ENCODE measurements around the gene JMY.
"Not testable (repeated sequence)": the region's sequence is repeated elsewhere in the genome, so short reads cannot be mapped to it uniquely, and the experiment has no call there.

JMY gene

DNA sequence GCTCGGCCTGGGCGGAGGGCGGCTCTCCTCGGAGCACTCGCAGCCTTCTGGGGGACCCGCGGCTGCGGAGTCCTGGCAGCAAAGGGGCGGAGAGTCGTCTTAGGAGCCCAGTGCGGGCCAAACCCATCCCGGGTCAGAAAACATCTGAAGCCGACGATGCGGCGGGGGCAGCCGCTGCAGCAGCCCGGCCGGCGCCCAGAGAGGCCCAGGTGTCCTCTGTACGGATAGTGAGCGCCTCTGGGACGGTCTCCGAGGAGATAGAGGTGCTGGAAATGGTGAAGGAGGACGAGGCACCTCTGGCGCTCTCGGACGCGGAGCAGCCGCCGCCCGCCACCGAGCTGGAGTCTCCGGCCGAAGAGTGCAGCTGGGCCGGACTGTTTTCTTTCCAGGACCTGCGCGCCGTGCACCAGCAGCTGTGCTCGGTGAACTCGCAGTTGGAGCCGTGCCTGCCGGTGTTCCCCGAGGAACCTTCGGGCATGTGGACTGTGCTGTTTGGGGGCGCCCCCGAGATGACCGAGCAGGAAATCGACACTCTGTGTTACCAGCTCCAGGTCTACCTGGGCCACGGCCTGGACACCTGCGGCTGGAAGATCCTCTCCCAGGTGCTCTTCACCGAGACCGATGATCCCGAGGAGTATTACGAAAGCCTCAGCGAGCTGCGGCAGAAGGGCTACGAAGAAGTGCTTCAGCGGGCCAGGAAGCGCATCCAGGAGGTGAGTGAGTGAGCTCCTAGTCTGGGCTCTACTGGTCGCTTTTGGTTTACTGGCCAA, 1.2 kb downstream of the JMY start:
- in situ Hi-C loops (cut with HindIII; ENCODE audit: low sequenced_read_pairs), result no loop called here

GRCh38 chr5:79237740-79238560, 2.0 kb downstream of the JMY start:
- in situ Hi-C loops (cut with HindIII; ENCODE audit: low sequenced_read_pairs), result no loop called here

GRCh38 chr5:79240561-79240960, 4.6 kb downstream of the JMY start:
- in situ Hi-C loops (cut with HindIII; ENCODE audit: low sequenced_read_pairs), result no loop called here

- in situ Hi-C loops (cut with HindIII; ENCODE audit: low sequenced_read_pairs), result no loop called here
Measured at GRCh38 chr5:79241535-79241979, 5.6 kb downstream of the JMY start.

DNA sequence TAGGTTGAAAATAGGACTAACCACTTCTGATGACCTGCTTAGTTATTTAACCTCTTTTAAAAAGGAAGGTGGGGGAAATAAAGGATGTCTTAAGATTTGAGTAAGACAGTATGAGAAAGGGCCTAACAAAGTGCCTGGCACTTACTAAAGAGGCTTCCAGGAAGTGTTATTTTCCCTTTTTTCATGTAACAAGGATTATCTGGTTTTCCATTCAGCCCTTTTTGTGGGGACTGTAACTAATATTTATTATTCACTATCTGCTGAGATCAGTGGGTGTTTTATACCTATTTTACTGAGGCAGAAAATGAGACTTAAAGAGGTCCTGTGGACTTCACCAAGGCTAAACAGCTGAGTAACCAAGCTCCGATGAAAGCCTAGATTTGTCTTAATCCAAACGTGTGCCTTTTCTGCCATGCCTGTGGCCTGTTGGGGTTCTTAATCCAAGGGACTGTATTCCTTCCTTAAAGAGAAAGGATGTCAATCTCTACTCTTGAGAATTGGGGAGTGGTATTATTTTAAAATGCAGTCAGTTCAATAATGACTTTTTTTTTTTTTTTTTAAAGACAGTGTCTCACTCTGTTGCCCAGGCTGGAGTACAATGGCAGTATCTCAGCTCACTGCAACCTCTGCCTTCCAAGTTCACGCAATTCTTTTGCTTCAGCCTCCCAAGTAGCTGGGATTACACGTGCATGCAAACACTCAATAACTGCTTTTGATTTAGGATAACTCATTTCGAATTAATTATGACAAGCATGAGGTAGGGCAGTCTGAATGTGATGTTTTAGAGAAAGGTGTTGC, 6.5 kb downstream of the JMY start:
- in situ Hi-C loops (cut with HindIII; ENCODE audit: low sequenced_read_pairs), result no loop called here

GRCh38 chr5:79243224-79243623, 7.3 kb downstream of the JMY start:
- in situ Hi-C loops (cut with HindIII; ENCODE audit: low sequenced_read_pairs), result no loop called here

DNA sequence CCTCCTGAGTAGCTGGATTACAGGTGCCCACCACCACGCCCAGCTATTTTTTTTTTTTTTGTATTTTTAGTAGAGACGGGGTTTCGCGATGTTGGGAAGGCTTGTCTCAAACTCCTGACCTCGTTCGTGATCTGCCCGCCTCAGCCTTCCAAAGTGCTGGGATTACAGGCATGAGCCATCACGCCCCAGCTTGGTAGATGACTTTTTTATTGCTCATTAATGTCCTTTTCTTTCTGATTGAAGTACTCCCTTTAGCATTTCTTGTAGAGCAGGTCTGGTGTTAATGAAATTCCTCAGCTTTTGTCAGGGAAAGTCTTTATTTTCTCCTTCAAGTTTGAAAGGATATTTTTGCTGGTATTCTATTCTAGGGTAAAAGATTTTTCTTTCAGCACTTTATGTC, 18.1 kb downstream of the JMY start:
- in situ Hi-C loops (cut with HindIII; ENCODE audit: low sequenced_read_pairs), result not testable (repeated sequence)

DNA sequence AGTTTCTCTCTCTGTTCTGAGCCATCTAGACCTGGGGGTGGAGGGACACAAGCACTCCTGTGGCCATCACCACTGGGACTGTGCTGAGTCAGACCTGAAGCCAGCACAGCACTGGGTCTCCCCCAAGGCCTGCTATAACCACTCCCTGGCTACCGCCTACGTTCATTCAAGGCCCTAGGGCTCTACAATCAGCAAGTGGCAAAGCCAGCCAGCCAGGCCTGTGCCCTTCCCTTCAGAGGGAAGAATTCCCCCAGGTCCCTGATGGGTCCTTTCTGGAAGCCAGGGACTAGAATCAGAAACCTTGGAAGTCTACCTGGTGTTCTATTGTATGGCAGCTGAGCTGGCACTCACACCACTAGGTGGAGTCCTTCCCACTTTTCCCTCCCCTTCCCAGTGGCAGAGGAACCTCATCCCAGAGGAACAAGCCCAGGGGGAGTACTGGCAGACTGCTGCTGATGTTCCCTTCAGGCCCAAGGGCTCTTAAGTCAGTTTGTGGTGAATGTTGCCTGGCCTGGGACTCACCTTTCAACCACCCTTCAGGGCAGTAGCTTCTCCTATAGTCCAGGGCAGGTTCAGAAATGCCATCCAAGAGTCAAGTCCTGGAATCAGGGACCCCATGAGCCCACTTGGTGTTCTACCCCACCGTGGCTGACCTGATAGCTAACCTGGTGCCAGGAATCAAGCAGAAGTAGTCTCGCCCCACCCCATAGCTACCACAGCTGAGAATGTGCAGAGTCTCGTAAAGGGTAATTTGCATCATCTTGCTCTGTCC, 20.0 kb downstream of the JMY start:
- in situ Hi-C loops (cut with HindIII; ENCODE audit: low sequenced_read_pairs), result no loop called here

- in situ Hi-C loops (cut with HindIII; ENCODE audit: low sequenced_read_pairs), result no loop called here
Measured at GRCh38 chr5:79256563-79256962, 20.6 kb downstream of the JMY start.

- in situ Hi-C loops (cut with HindIII; ENCODE audit: low sequenced_read_pairs), result no loop called here
Measured at GRCh38 chr5:79257314-79257713, 21.4 kb downstream of the JMY start.

GRCh38 chr5:79258801-79259200, 22.9 kb downstream of the JMY start:
- in situ Hi-C loops (cut with HindIII; ENCODE audit: low sequenced_read_pairs), result no loop called here

DNA sequence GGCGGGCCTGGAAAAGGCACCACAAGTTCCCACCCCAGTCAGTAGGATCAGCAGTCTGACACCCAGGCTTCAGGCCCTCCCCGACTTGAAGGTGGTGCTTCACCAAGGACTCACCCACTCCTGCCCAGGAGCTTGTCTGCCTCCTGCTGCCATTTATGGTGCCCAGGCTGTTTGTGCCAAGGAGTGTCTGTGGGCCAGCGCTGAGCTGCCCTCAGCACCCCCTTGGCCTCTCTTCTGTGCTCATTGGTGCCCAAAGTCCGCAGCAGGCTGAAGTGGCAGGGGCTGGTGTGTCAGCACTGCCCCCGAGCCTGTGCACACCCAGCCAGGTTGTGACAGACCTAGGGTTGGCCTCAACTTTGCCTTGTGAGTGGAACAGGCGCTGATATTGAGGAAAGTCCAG, 23.5 kb downstream of the JMY start:
- in situ Hi-C loops (cut with HindIII; ENCODE audit: low sequenced_read_pairs), result no loop called here

DNA sequence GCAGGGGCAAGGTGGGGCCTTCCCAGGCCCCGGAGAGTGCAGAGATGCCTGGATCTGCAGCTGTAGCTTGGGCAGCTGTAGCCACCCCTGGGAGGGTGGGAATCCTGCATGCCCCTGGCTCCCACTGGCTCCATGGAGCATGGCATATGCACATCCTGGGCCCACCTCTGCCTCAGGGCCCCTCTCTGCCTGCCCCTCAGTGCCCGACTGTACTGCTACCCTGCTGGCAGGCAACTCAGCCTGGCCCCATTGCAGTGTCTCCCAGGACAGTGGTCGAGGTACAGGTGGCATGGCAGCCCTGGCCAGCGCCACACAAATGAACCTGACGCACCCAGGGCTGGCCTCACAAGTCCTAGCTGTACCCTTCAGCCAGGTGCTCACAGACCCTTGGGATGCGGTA, 23.9 kb downstream of the JMY start:
- in situ Hi-C loops (cut with HindIII; ENCODE audit: low sequenced_read_pairs), result no loop called here

- in situ Hi-C loops (cut with HindIII; ENCODE audit: low sequenced_read_pairs), result no loop called here
Measured at GRCh38 chr5:79261897-79262296, 26.0 kb downstream of the JMY start.

DNA sequence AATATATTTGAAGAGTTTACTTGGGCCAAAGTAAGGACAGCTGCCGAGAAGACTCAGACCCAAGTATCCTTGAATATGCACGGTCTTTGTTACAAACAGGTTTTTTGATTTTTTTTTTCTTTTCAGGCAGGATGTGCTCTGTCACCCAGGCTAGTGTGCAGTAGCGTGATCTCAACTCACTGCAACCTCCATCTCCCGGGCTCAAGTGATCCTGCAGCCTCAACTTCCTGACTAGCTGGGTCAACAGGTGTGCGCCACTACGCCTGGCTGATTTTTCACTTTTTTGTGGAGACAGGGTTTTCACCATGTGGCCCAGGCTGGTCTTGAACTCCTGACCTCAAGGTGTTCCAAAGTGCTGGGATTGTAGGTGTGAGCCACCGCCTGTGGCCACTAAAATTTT, 27.4 kb downstream of the JMY start:
- in situ Hi-C loops (cut with HindIII; ENCODE audit: low sequenced_read_pairs), result no loop called here

- in situ Hi-C loops (cut with HindIII; ENCODE audit: low sequenced_read_pairs), result no loop called here
Measured at GRCh38 chr5:79267180-79267579, 31.2 kb downstream of the JMY start.

DNA sequence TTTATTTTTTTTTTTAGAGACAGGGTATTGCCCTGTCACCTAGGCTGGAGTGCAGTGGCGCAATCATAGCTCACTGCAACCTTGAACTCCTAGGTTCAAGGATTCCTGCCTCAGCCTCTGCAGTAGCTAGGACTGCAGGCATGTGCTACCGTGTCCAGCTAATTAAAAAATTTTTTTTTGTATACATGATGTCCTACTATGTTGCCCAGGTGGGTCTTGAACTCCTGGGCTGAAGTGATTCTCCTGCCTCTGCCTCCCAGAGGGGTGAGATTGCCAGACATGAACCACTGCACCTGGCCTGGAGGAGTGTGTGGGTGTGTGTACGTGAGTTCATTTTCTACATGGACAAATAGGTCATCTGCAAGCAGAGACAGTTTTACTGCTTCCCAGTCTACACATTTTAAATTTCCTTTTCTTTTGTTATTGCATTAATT, 33.8 kb downstream of the JMY start:
- in situ Hi-C loops (cut with HindIII; ENCODE audit: low sequenced_read_pairs), result no loop called here

- in situ Hi-C loops (cut with HindIII; ENCODE audit: low sequenced_read_pairs), result no loop called here
Measured at GRCh38 chr5:79273341-79273740, 37.4 kb downstream of the JMY start.

GRCh38 chr5:79284846-79285245, 48.9 kb downstream of the JMY start:
- in situ Hi-C loops (cut with HindIII; ENCODE audit: low sequenced_read_pairs), result no loop called here

DNA sequence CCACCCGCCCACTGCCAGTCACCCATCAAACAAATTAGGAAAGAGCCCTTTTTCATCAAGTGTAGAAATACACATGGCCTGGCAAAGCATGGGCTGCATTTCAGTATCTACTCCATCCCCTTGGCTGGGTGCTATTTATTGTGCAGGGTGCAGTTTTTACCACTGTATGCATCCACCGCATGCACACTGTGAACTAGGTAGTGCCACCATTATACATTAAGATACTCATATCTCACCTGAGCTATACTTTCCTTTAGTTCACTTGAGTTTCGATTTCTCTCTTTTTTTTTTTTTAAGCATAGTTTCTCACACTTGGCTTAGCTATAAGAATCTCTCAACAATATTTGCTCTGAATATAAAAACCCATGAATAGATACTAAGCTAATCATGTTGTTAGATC, 49.4 kb downstream of the JMY start:
- in situ Hi-C loops (cut with HindIII; ENCODE audit: low sequenced_read_pairs), result no loop called here

DNA sequence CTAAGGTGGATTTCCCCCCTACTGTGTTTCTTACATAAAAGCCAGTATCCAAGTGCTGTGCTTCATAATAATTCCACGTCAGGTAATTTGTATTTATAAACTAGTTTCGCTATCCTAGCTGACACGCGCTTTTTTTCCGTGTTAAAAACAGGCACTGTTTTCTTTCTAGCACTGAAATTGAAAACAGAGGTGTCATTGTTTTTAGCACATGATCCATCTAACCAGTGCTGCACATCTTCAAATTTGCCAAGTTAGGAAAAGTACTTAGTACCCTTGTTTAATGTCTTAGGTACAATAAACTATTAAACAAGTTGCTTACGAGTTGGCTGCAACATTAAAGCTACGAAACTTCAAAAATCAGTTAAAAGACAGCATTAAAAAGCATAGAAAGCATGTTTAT, 49.9 kb downstream of the JMY start:
- in situ Hi-C loops (cut with HindIII; ENCODE audit: low sequenced_read_pairs), result no loop called here
